Upper lobe of left lung (tissue), 4 donors: ENCODE data around the gene PUM2.

Source experiments
- CTCF ChIP-seq, 6 experiments: fragments of 450-650 bp in 4 of 6; fragments of 200-600 bp in 2 of 6; sonication (generic) in 2 of 6; IDR thresholded peaks; one replicate each; pipeline ENCODE4 v1.5.1; 2016 to 2019; ENCODE audit warnings: antibody characterized with exemption in 6 of 6
- EP300 ChIP-seq, 4 donors: sonication (generic); formaldehyde crosslinking; IDR thresholded peaks; one replicate each; pipeline ENCODE4 v1.5.1; 2017; ENCODE audit warnings: antibody characterized with exemption in 4 of 4, control low read depth in 2 of 4
- POLR2A ChIP-seq, 4 donors: fragments of 450-650 bp; IDR thresholded peaks; one replicate each; pipeline ENCODE4 v1.5.1; 2016 to 2017; ENCODE audit warnings: antibody characterized with exemption in 4 of 4, mild to moderate bottlenecking in 2 of 4
- POLR2AphosphoS5 ChIP-seq, 2 donors: sonication (generic); formaldehyde crosslinking; IDR thresholded peaks; one replicate each; pipeline ENCODE4 v1.5.1; 2017; ENCODE audit warnings: antibody characterized with exemption in 2 of 2

- TF ChIP-seq CTCF (IDR thresholded peaks at IDR 0.05) (no peak), POLR2AphosphoS5 (IDR thresholded peaks at IDR 0.05) (no peak), POLR2A (IDR thresholded peaks at IDR 0.05) (no peak), EP300 (IDR thresholded peaks at IDR 0.05) (no peak)
Measured at GRCh38 chr2:20353241-20353992, 2.8 kb upstream of the PUM2 start.
